ENCODE data around the gene RXRG.

The RXRG gene

DNA sequence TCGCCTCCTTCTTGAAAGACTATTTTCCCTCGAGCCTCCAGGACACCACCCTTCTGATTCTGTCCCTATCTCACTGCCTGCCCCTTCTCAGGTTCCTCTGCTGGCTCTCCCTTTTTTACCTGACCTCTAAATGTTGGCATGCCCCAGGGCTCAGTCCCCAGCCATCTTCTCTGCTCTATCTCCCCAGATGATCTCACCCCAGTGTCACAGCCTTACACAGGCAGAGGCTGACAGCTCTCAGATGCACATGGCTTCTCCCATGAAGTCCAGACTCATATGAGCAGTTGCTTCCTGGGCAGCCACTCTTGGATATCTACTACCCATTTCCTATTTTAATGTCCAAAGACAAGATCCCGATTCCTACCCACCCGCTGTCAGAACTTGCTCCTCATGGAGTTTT is 37.5 kb downstream of the RXRG start:
- no peak for DNase-seq

DNA sequence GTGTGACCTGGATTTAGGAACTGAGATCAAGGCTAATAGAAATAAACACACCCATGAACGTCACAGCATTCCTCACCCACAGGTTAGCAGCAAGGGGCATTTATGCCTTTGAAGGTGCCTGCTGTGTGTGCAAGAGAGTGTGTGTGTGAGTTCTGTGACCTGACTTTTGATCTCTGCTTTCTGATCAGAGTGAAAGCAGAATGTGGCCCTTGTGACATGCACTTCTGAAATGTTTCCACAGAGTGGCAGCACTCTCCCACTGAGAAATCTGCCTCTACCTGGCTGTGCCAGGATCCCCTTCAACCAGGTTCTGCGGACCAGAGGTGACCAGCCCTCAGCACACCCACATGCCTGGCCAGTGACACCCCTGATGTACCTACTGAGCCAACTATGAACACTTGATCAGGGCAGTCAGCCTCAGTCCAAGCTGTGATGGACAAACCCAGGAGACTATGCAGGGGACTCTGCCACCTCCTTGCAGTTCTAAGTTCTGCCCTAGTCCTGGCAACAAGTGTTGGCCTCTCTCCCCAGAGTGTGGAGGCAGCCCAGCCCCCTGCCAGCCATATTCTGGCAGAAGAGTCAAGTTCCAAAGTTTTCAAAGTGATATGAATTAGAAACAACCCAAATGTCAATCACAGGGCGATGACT is 41.0 kb downstream of the RXRG start:
- peak; percentile 48 for DNase-seq

DNA sequence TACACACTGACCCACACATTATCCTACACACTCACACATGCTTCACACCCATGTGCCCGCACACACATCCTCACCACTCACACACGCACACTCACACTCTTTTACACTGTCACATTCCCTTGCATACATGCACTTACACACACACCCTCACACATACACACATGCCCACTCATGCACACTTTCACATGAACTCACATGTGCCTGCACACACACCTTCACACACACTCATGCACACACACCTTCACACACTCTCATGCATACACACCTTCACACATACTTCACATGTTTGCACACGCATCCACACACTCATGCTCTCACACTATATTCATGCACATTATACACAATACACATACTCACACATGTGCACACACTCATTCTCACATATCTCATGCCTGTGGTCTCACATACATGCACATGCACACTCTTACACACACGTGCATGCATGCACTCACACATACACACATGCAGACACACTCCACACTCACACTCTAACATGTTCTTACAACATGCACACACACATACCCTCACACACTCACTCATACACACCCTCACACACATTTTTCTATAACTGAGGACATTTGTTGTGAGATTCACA is 42.3 kb downstream of the RXRG start:
- no peak for DNase-seq

DNA sequence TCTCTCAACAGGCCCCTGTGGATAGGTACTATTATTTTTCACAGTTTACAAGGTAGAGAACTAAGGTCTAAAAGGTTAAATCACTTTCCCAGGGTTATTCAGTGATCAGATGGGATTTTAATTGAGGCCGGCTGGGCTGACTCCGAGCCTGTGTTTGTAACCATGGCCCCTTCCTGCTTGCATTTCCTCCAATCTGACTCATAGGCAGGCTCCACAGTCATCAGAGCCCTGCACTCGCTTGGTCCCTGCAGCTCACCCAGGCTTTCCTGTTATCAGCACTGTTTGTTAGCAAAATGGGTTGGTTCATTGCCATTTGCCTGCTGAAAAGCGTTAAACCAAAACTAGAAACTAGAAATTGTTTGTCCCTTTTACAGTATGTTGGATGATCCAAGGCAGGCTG is 47.0 kb downstream of the RXRG start:
- no peak for DNase-seq

DNA sequence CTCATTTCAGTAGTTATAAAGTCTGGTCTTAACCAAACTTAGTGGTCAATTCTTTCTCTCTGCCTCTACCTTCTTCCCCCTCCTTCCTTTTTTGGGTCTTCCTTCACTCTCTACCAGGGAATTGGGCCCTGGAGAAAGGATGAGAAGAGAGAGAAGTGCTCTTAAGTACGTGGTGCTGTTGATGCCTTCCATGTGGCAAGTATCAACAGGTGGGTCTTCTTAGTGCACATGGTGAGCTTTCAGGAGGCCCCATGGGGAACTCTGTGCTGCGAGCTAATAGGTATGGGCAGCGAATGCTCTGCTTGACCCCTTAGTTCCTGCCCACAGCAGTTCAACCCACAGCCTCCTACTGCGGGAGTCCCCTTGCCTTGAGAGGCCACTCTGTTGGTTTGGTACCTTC is 49.0 kb downstream of the RXRG start:
- no peak for DNase-seq

DNA sequence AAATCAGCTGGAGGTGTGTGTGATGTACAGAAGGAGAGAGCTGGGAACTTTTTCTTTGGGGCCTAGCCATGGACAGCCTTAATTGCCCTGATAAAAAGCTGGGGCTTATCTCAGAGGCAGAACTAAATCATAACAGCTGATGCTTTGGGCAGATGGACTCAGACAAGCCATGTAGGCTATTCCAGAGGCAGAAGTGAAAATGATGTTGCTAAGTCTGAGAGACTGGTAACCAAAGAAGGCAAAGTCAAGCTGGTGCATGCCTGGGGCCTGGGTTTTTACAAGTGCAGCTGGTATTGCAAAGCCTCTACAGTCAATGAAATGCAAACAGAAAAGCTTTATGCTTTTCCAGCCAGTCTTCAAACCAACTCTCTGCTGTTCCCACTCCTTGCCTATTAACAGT is 49.4 kb downstream of the RXRG start:
- peak; percentile 86 for DNase-seq

DNA sequence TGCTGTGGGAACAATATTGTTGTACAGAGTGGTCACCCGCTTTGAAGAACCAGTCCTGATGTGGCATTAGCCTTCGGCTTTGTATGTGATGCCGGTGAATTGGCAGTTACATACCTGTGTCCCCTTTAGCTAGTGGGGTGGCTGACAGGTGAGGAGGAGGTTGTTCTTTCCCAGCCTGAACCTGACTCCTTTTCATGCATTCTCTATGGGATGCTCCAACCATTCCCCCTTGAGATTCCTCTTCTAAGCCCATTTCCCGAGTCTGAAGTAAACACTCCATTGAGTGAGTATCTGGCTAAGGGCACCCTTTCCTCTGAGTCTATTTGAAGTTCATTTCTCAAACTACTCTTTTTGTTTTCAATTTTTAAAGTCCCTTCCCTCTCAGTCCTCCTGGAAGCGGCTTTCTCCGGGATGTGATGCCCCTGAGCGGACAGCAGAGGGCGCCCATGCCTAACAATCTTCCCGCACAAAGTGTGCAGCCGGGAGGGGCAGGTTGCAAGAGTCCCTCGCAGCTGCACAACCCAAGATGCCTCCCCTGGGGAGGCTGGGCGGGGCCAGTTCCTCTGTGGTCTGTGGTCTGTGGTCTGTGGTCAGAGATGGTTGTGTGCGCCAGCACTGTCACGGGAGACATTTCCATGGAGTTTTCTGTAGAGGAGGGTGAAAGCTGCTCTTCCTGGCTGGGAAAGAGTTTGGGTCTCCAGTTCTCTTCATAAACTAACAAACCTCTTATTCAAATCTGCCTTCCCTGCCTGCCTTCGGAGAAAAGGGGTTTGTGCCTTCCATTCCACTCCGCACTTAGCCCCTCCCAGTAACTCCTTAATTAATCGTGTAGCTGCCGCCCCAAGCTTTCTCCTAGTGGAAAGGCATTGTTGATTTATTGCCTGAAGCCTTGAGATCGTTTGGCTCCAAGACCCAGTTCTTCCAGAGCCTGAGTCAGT is 52.0 kb downstream of the RXRG start:
- peak; percentile 88 for DNase-seq

DNA sequence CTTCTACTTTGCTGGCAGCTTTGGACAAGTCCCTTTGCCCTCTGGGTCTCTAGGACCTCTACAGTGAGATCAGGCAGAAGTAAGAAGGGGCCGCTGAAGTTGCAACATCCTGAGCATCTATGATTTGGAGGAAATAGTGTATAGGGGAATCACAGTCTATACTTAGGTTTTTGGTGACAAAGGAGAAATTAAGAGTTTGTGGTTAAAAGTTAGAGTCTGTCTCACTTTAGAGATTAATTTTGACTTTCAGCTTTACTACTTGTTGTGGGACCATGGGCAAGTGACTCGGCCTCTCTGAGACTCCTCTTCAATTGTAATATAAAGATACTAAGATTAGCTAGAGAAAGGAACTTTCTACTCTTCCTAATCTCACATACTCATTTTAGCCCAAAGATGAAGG is 55.3 kb downstream of the RXRG start:
- DNase-seq: no peak

DNA sequence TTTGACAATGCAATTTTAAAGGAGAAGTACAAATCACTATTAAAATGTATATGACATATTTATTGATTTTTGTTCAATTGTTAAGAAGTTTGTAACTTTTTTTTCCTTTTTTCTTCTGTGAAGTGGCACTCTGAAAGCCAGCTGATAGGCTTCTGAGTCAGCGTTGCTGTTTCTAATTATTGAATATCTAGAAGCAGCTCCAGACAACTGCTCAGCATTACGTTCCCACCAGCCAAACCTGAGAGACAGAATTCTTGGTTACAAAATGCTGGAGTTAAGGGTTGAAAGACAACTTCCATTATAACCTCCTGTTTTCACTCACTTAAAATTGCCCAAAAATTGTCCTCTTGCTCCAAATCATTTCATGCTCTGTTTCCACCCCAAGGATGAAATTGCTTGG is 57.0 kb downstream of the RXRG start:
- no peak for DNase-seq

DNA sequence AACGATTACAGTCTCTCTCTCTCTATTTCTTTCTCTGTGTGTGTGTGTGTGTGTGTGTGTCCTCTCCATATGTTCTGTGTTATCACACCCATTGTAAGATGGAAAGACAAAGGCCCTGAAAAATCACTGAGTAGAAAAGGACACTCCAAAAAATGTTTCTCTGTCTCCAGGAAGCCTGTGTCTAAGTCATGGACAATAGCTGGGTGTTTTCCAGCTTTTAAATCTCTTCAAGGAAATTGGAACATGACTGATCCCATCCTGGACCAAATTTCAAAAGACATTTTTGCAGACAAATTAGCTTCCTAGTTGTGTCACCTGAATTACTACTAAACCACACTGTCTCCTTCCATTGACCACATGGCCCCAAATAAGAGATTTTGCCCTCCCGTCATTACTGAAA is 57.4 kb downstream of the RXRG start:
- no peak for DNase-seq

DNA sequence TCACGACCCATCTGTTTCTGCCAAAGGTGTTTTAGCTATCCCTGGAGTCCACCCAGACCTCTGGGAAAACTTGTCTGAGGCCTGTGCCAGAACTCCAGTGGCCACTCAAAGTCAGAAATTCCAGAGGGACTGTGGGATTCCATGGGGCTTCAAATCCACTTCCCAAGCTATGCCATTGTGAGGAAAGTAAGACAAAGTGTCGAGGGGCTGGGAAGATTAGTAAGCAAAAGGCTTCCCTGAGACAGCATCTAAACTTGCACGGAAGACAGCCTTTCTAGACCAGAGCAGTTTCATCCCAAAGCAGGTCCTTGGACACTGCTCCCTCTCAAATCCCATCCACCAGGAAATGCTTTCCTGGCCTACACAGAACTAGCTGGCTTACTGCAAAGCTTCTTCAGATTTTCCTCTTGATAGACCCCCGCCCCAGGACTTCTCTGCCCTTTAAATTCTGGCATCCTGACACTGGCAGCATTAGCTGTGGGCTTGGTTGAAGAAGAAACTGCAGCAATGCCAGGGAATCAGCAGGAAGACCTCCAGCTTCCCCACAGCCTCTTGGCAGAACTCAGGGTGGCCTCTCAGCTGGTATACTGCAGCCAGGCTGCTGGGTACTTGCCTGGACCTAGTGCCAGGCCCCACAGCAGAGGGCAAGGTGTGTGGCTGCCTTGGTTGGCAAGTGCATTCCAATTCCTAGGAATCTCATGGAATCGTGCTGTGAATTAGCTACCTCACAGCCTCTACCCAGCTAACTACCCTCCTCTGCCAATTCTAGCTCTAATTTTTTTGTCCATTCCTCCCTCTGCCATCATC is 61.1 kb downstream of the RXRG start:
- DNase-seq: no peak

DNA sequence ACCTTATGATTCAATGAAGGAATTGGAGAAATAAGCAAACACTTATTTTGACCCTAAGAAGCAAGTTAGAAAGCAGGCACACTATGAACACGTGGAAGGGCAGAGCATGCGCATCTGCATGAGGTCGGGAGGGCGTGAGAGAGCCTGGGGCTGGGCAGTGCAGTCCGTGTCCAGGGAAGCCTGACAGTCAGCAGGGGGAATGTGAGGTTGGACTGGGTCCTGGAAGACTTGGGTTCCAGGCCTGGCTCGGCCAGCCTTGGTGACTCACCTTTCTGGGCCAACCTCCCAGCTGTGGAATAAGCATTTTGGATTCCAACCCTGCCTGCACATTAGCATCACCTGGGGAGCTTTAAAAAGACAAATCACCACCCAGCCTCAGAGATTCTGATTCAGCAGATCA is 61.9 kb downstream of the RXRG start:
- DNase-seq: no peak

DNA sequence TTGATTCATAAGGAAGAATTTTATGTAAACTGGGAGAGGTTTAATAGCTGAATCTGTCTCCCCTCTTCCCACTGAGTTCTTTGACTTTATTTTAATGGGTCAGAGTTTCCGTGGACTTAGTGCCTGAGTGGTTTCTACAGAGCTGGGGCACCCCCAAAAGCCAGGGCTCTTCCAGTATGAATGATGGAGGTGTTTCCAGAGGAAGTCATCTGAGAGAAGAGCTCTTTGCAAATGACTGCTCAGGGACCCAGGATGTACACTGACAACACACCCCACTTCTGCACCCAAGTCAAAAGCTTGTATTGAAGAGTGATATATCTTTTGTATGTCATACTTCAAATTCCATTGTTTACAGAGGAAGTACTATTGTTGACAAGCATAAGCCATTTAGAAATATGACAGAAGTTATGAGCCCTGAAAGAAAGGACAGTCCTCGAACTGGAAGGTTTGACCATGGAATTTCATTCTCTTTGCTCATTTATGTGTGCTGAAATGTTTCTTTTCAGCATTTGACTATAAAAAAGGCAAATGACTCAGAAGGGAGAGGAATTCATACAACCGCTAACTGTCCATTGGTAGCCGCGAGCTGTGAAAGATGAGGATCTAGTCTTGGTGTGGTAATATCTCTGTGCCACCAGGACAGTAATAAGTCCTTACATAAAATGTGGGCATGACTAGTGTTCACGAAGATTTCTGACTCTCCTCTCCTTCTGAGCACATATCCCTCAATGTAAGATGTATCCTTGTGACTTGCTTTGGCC is 63.0 kb downstream of the RXRG start:
- no peak for DNase-seq

DNA sequence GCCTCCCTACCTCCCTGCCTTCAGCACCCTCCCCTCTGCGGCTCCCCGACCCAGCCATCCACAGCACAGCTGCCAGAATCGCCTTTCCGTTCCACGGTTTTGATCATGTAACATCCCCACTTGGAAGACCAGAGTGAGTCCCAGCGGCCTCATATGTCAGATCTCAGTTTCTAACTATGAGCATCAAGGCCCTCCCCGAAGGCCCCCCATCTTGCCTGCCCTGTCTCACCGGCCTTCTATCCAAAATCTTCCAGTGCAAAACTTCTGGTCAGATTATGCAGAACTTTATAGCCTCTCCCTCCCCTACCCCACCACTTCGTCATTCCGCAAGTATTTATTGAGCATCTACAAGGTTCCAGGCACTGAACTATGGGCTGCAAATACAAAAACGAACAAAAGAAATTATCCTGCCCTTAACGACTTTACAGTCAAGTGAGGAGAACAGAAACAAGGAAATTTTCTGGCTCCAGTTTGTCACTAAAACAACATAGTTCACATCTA is 68.1 kb downstream of the RXRG start:
- no peak for DNase-seq

DNA sequence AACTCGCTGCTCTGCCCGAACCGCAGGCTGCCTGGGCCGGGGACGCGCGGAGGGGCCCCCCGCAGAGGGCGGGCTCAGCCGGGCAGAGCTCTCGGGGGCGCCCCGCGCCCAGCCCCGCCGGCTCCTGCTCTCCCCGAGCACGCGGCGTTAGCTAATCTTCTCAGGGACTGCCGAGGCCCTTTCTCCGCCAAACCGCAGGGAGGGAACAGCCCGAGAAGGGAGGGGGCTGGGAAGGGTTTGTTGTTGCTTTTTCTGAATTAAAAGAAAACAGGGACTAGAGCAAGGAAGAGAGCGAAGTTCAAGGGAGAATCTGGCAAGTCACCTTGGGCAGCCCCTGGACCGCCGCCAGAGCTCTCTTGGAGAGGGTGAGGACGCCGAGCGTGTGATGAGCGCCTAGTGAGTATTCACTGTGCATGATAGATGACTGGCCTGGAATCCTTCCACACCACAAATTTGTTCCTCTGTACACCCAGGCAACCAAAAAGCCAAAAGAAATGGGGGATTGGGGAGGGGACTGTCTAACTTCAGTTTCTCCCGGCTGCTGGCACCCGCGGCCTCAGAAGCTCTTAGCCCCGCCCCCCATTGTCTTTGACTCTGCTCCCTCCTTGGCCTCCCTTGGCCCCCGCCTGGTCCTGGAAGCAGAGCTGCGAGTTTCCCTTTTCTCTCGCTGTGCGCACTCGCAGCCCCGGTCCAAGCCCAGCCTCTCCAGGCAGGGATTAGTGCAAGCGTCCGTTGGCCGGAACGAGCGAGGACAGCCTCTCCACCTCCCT is 68.7 kb downstream of the RXRG start:
- peak; percentile 92 for DNase-seq

DNA sequence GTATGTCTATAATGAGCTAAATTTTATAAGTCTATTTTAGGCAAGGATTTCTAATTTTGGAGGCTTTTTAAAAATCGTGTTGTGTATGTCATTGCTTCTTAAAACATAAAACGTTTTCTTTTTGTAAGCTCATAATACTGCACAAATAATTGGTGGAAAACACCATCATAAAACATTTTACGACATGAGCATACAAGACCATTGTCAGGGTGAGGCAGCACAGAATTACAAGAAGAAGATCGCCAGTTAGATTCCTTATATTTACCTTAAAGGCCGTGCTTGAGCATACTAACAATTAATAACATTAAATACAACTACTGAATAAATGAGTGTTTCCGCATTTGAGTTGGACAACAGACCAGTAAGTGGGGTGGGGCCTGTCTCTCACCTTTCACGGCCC is 69.3 kb downstream of the RXRG start:
- DNase-seq: no peak

DNA sequence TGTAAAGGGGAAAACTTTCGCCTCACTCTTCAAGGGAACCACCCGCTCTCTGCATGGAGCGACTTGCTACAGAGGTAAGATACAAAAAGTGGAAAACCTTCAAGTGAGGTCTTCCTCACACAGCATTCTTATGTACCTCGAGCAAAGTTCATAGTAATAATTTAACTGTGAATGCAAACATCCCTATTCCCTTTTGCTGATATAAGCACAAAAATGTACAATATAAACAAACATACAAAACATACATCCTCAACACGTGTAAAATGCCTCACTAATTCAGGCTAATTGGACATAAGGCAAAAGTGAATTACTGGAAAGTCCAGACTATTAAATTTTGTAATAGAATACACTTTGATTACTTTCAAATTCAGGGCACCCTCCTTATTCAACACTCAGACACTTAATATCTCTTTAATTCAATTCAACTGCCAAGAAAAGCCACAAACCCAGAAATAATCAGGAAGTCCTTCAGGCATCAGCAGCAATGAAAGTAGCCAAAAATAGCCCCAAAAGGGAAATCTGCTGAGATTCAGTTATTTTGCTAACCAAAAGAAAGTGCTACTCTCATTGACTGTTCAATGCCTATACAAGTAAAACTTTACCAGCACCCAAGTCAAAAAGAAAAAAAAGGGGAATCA is 73.2 kb downstream of the RXRG start:
- peak; percentile 16 for DNase-seq

DNA sequence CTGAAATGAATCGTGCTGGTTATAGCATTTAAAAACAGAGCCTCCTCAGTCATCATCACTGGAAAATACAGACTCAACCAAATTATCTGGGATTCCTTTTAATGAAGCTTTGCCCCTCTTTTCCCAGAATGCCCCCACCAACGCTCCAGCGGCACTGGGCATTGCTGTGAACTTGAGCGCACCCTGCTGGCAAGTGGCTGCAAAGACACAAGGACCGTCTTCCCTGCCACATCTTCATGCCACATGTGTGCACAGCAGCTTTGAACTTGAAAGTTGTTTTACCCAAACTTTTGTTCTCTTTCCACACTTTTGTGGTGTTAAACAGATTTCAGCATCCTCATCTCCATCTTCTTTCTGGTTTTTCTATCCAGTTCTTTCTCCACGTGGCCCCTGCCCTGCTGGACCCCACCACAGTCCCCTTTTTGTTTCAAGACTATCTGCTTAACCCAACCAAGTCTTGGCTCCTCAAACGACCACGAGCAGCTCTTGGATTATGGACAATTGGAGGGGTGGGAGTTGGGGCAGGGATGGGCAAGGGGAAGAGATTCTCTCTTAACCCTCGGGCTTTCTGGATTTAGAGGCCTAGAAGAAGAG is 75.6 kb downstream of the RXRG start:
- no peak for DNase-seq

DNA sequence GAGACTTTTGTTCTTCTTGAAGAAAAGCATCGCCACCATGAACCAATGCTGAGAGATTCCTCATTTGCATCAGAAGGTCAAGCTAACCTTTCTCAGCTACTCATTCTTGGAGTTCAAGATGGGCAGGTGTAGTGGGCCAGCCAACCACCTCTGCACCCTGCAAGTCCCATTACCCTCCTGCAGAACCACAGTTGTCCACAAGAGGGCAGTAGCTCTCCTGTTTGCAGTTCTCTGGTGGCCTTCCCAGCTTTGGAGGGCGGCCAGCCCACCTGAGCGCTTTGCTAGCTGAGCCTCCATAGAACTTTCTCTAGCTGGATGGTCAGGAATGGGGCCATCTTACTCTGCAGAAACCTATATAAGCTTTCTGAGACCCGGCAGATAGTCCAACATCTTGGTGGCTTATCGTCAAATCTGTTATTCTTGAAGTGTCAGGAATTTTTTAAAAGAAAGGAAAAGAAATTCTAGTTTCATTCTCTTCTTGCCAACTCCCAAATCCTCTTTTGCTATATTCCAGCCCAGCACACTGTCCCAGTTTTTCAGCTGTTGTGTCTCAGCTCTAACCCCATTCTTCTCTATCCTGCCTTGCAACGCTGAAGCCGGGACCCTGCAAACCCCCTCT is 77.4 kb downstream of the RXRG start:
- peak; percentile 34 for DNase-seq

DNA sequence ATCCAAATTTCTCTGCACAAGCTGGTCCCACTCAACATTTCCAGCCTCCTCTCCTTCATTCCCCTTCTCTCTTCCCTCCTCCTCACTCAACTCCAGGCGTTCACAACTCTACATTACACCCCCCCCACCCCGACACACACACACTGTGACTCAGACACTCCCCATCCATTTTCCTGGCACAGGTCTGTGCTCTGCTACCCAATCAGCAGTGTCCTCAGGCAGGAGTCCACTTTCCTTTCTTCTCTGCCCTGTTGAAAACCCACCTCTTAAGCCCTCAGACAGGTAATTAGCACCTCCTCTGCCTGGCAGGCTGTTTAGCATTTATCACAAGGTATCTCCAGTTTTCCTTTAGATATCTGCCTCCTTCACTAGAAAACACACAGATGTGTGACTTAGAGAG is 79.6 kb downstream of the RXRG start:
- DNase-seq: peak; percentile 43

Measured in DMS79 treated with DMSO at 0.1 percent for 48 hours (cell line).